NT2/D1 (cell line): Measurements from ENCODE around the gene GALK2.

Experiments
- YY1 ChIP-seq: IDR thresholded peaks from 2 replicates; pipeline ENCODE4 v1.6.1; 2011; ENCODE audit not compliant: insufficient read length, insufficient read depth
- ZNF274 ChIP-seq: IDR thresholded peaks from 2 replicates; pipeline ENCODE4 v1.6.1; 2011; ENCODE audit warnings: mild to moderate bottlenecking, low read depth, low read length

DNA sequence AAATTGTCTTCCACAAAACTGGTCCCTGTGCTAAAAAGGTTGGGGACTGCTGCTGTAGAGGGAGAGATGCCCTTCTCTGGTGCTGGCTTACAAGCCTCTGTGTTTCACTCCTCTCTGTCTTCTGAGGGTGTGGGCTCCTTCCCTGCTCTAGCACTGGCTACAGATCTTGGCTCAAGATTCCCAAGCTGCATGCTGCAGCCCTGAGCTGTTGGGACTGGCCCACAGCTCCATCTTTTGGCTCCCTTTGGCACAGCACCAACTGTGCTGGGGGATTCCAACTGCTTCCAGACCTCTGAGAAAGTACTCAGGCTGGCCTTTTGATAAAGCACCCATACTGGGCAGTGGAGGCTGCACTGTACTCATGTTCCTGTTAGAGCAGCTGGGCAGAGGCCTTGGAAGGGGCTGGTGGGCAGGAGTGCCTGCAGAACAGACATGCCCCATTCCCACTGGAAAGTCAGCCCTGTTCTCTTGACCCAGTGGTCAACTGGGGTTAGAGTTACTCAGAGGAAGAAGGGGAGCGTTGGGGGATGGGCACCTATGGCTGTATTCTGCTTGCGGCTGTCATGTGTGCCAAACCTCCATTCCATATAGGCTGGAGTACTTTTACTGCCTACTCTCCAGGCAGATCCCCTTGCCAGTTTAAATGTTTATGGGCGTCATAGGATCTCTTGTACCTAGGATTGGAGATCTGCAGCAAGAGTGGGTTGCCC lies 55.7 kb downstream of the GALK2 start:
- no peak for TF ChIP-seq YY1
- no peak for TF ChIP-seq ZNF274
